H1 (cell line): ENCODE results near the gene USP8. TPM values are rescaled to one million over a fixed set of nuclear protein-coding genes. Genes with fewer than 3 reads are reported as not detected.
A peak's percentile ranks its signal among the peaks of the same experiment; 100 is the strongest.

Source experiments
- CTCF ChIA-PET: fragments of 300-600 bp; sonication (Branson Sonifier 250); formaldehyde crosslinking; loops from one replicate; lab custom pipeline; 2021; ENCODE audit not compliant: partially characterized antibody; lab: Charles Lee
- POLR2A ChIA-PET: fragments of 300-600 bp; sonication (Branson Sonifier 250); formaldehyde crosslinking; loops from one replicate; lab custom pipeline; 2021; ENCODE audit warnings: inconsistent platforms; ENCODE audit not compliant: partially characterized antibody; lab: Charles Lee
- DNase-seq, 2 experiments: peaks; one replicate each; pipeline versions ENCODE4 v3.0.0 to v3.0.0-alpha.2; 2010 to 2022; ENCODE audit warnings: low spot score in 2 of 2, low read depth in 1 of 2, mixed read lengths in 1 of 2
- FAIRE-seq: peaks from 2 replicates; lab custom pipeline; 2011; peaks lifted over from hg19 to GRCh38; lab: Jason Lieb, UNC
- H2AFZ ChIP-seq: 2 replicates; pipeline ENCODE4 v1.8.1; 2012; ENCODE audit warnings: low read length, inconsistent platforms
- H2AK5ac ChIP-seq: 2 replicates; pipeline ENCODE4 v1.6.1; 2013; ENCODE audit warnings: low read depth, low read length
- H2BK120ac ChIP-seq: replicated peaks from 2 replicates; pipeline ENCODE3; 2013; ENCODE audit warnings: low read depth, low read length, inconsistent platforms
- H2BK12ac ChIP-seq: 2 replicates; pipeline ENCODE4 v1.6.1; 2013; ENCODE audit warnings: low read depth, low read length
- H2BK15ac ChIP-seq: 2 replicates; pipeline ENCODE4 v1.6.1; 2013; ENCODE audit warnings: low read length
- H2BK20ac ChIP-seq: 2 replicates; pipeline ENCODE4 v1.6.1; 2013; ENCODE audit warnings: low read length
- H2BK5ac ChIP-seq: 2 replicates; pipeline ENCODE4 v1.6.1; 2013; ENCODE audit warnings: low read depth, low read length
- H3K14ac ChIP-seq: 2 replicates; pipeline ENCODE4 v1.6.1; 2013; ENCODE audit warnings: inconsistent platforms; ENCODE audit not compliant: insufficient read length
- H3K18ac ChIP-seq: 2 replicates; pipeline ENCODE4 v1.6.1; 2013; ENCODE audit warnings: low read length; ENCODE audit errors: extremely low read depth
- H3K23ac ChIP-seq: 2 replicates; pipeline ENCODE4 v1.6.1; 2013; ENCODE audit warnings: inconsistent platforms; ENCODE audit not compliant: insufficient read length
- H3K23me2 ChIP-seq: 2 replicates; pipeline ENCODE4 v1.6.1; 2013; ENCODE audit warnings: low read depth, low read length
- H3K27ac ChIP-seq: 2 replicates; pipeline ENCODE4 v1.6.1; 2011; ENCODE audit warnings: low read depth, low read length, inconsistent platforms
- H3K27me3 ChIP-seq, 4 experiments: replicated peaks in 1 of 4; 1 replicate in 1 of 4; 2 replicates in 3 of 4; pipeline versions ENCODE4 v1.6.1 to v1.8.1; 2011 to 2013; ENCODE audit warnings: low read length in 3 of 4, mild to moderate bottlenecking in 3 of 4, inconsistent platforms in 2 of 4, mixed read lengths in 2 of 4, moderate library complexity in 1 of 4; ENCODE audit not compliant: control insufficient read depth in 3 of 4, insufficient read depth in 3 of 4; ENCODE audit errors: extremely low read depth in 1 of 4
- H3K36me3 ChIP-seq, 4 experiments: 2 replicates each; pipeline versions ENCODE4 v1.6.1 to v1.8.1; 2011 to 2013; ENCODE audit warnings: mild to moderate bottlenecking in 4 of 4, low read length in 3 of 4, moderate library complexity in 2 of 4, control low read depth in 1 of 4, inconsistent platforms in 1 of 4; ENCODE audit not compliant: insufficient read depth in 4 of 4, control insufficient read depth in 2 of 4
- H3K4ac ChIP-seq: replicated peaks from 2 replicates; pipeline ENCODE3; 2013; ENCODE audit warnings: low read length, low read depth, mixed read lengths, inconsistent platforms; ENCODE audit not compliant: insufficient read length
- H3K4me1 ChIP-seq, 4 experiments: replicated peaks in 1 of 4; 1 replicate in 1 of 4; 2 replicates in 3 of 4; pipeline versions ENCODE4 v1.6.1 to v1.8.1; 2011 to 2013; ENCODE audit warnings: low read length in 3 of 4, inconsistent platforms in 2 of 4, mixed read lengths in 1 of 4; ENCODE audit not compliant: insufficient read depth in 4 of 4, control insufficient read depth in 3 of 4
- H3K4me2 ChIP-seq, 2 experiments: 2 replicates each; pipeline versions ENCODE4 v1.6.1 to v1.8.1; 2011 to 2013; ENCODE audit warnings: low read depth in 2 of 2, low read length in 2 of 2, control low read depth in 1 of 2, inconsistent platforms in 1 of 2, mild to moderate bottlenecking in 1 of 2; ENCODE audit not compliant: insufficient read depth in 1 of 2
- H3K4me3 ChIP-seq, 4 experiments: fragments of 200-600, 300-600 bp in 1 of 4; sonication (generic), shearing (Covaris generic), sonication (Bioruptor Twin) in 1 of 4; 2 replicates each; pipeline versions ENCODE4 v1.5.1 to v1.8.1; 2011 to 2016; ENCODE audit warnings: low read length in 4 of 4, low read depth in 3 of 4, control low read depth in 2 of 4, inconsistent platforms in 2 of 4, mild to moderate bottlenecking in 2 of 4, mixed read lengths in 1 of 4, moderate library complexity in 1 of 4; ENCODE audit not compliant: insufficient read depth in 2 of 4; ENCODE audit errors: extremely low read depth in 1 of 4
- H3K56ac ChIP-seq: replicated peaks from 2 replicates; pipeline ENCODE3; 2013; ENCODE audit warnings: low read depth, mild to moderate bottlenecking, mixed read lengths, low read length, inconsistent platforms; ENCODE audit not compliant: insufficient read length
- H3K79me1 ChIP-seq: 2 replicates; pipeline ENCODE4 v1.6.1; 2013; ENCODE audit warnings: low read depth, low read length, control low read depth
- H3K79me2 ChIP-seq, 2 experiments: 2 replicates each; pipeline versions ENCODE4 v1.6.1 to v1.8.1; 2012 to 2013; ENCODE audit warnings: low read length in 2 of 2, mild to moderate bottlenecking in 2 of 2, inconsistent platforms in 1 of 2; ENCODE audit not compliant: insufficient read depth in 2 of 2, control insufficient read depth in 1 of 2
- H3K9ac ChIP-seq, 4 experiments: replicated peaks in 1 of 4; 1 replicate in 1 of 4; 2 replicates in 3 of 4; pipeline versions ENCODE4 v1.6.1 to v1.8.1; 2011 to 2013; ENCODE audit warnings: low read depth in 3 of 4, low read length in 3 of 4, control low read depth in 2 of 4, mild to moderate bottlenecking in 2 of 4, moderate library complexity in 2 of 4, inconsistent platforms in 1 of 4; ENCODE audit errors: extremely low read depth in 1 of 4
- H3K9me3 ChIP-seq, 2 experiments: 2 replicates each; pipeline versions ENCODE4 v1.6.1 to v1.8.1; 2012 to 2013; ENCODE audit warnings: mild to moderate bottlenecking in 2 of 2, moderate library complexity in 2 of 2, control low read depth in 1 of 2, inconsistent platforms in 1 of 2, low read depth in 1 of 2, low read length in 1 of 2, mixed read lengths in 1 of 2; ENCODE audit not compliant: insufficient read depth in 2 of 2
- H4K20me1 ChIP-seq, 2 experiments: replicated peaks in 1 of 2; 2 replicates each; pipeline versions ENCODE3 to v1.8.1; 2011 to 2013; ENCODE audit warnings: inconsistent platforms in 2 of 2, low read length in 2 of 2, mild to moderate bottlenecking in 1 of 2; ENCODE audit not compliant: insufficient read depth in 2 of 2, control insufficient read depth in 1 of 2
- H4K5ac ChIP-seq: 2 replicates; pipeline ENCODE4 v1.6.1; 2013; ENCODE audit warnings: low read length, low read depth, mixed read lengths, inconsistent platforms; ENCODE audit not compliant: insufficient read length
- H4K8ac ChIP-seq: 2 replicates; pipeline ENCODE4 v1.8.0; 2013; ENCODE audit warnings: mild to moderate bottlenecking, moderate library complexity, low read length, inconsistent platforms; ENCODE audit not compliant: insufficient read depth; ENCODE audit errors: extremely low read depth
- H4K91ac ChIP-seq: replicated peaks from 2 replicates; pipeline ENCODE3; 2013; ENCODE audit warnings: low read length, mixed read lengths, inconsistent platforms; ENCODE audit not compliant: insufficient read length
- BRCA1 ChIP-seq: IDR thresholded peaks from 2 replicates; pipeline ENCODE4 v1.6.1; 2012; ENCODE audit warnings: low read depth, low read length, improper control_type of control experiment
- CBX5 ChIP-seq: fragments of 300-800, 300-1000 bp; sonication (generic); IDR thresholded peaks from 2 replicates; pipeline ENCODE4 v1.7.1; 2016; ENCODE audit warnings: antibody characterized with exemption, low read length, low read depth
- CEBPB ChIP-seq: IDR thresholded peaks from 2 replicates; pipeline ENCODE4 v1.6.1; 2012; ENCODE audit warnings: low read depth, low read length
- PHF8 ChIP-seq: fragments of 200-600 bp; sonication (generic); conservative IDR thresholded peaks from 2 replicates; pipeline ENCODE4 v1.7.1; 2012; ENCODE audit warnings: low read depth, mild to moderate bottlenecking, inconsistent platforms, low read length, moderate library complexity
- RNF2 ChIP-seq: fragments of 200-900, 300-1000 bp; sonication (generic); IDR thresholded peaks from 2 replicates; pipeline ENCODE4 v1.7.1; 2016; ENCODE audit warnings: borderline replicate concordance, low read depth, mild to moderate bottlenecking, antibody characterized with exemption, low read length; ENCODE audit not compliant: poor library complexity, severe bottlenecking; ENCODE audit errors: missing control alignments
- SIN3A ChIP-seq, 2 experiments: IDR thresholded peaks in 1 of 2; conservative IDR thresholded peaks in 1 of 2; 2 replicates each; pipeline ENCODE4 v1.6.1; 2011 to 2012; ENCODE audit warnings: low read length in 2 of 2, improper control_type of control experiment in 1 of 2, low read depth in 1 of 2, mild to moderate bottlenecking in 1 of 2
- YY1 ChIP-seq: IDR thresholded peaks from 2 replicates; pipeline ENCODE4 v1.6.1; 2011; ENCODE audit warnings: low read depth, mild to moderate bottlenecking, low read length
- WGBS, 2 experiments: shearing (Covaris generic) in 1 of 2; methylation state at CpG; one replicate each; pipeline versions ENCODE4 v1.1.6 to v1.1.7; 2013 to 2015; ENCODE audit warnings: low lambda C conversion rate in 2 of 2, mixed read lengths in 2 of 2, inconsistent platforms in 1 of 2, low coverage in 1 of 2, missing lambda C conversion rate in 1 of 2; ENCODE audit not compliant: insufficient replicate concordance in 2 of 2, insufficient coverage in 1 of 2, insufficient read length in 1 of 2; ENCODE audit errors: extremely low coverage in 1 of 2, missing lambda C conversion rate in 1 of 2; 5-methylcytosine and 5-hydroxymethylcytosine counted together
- long read RNA-seq, 2 experiments: library from RNA in 1 of 2; library from capped mRNA in 1 of 2; stranded (forward); transcript quantifications; one replicate each; pipeline ENCODE4 v2.0.0, GENCODE V29; 2021; ENCODE audit warnings: inconsistent platforms in 1 of 2
- polyA minus RNA-seq, 3 experiments: library from RNA; depleted of rRNA, polyadenylated mRNA; stranded (reverse); fragments of >200 nt; gene quantifications; 1 replicate in 2 of 3; 2 replicates in 1 of 3; pipeline ENCODE4 v1.2.3, GENCODE V29; 2011
- polyA plus RNA-seq, 7 experiments: library from polyadenylated mRNA; depleted of rRNA in 3 of 7; stranded (reverse) in 5 of 7; unstranded in 2 of 7; fragments of >200 nt in 5 of 7; fragments of 200-250 nt in 2 of 7; gene quantifications; 1 replicate in 5 of 7; 2 replicates in 1 of 7; 4 replicates in 1 of 7; pipeline versions ENCODE4 v1.2.1 to v1.2.3, GENCODE V29; 2011 to 2013; ENCODE audit warnings: missing spikeins in 2 of 7, mixed read lengths in 2 of 7
- total RNA-seq: library from RNA; stranded (reverse); fragmentation: NEBNext Ultra II Directional; extraction: Animal tissue kit (Norgen Biotek cat#: 25700); gene quantifications from 2 replicates; pipeline ENCODE4 v1.2.1, GENCODE V29; 2021

The USP8 gene
- total RNA-seq: 57.5 and 66.2 TPM in 2 replicates
- polyA plus RNA-seq (2011; rRNA removed): 11.5 and 19.9 TPM in 2 replicates
- 22.3 TPM for polyA plus RNA-seq (2011; cell fraction: cytosol; rRNA removed)
- polyA plus RNA-seq (2011; cell fraction: nucleus; rRNA removed): 21.1 TPM
- polyA plus RNA-seq (2012, experiment 1 of 2): 26.4 to 41.1 TPM (median 29.1 TPM) in 4 replicates
- polyA plus RNA-seq (2012, experiment 2 of 2): 2.8 TPM
- 45.0 TPM for polyA plus RNA-seq (2013, experiment 1 of 2)
- 43.0 TPM for polyA plus RNA-seq (2013, experiment 2 of 2)
- polyA minus RNA-seq (2011; rRNA and poly(A)+ RNA removed): 44.7 and 60.2 TPM in 2 replicates
- polyA minus RNA-seq (2011; cell fraction: cytosol; rRNA and poly(A)+ RNA removed): 28.5 TPM
- 125 TPM for polyA minus RNA-seq (2011; cell fraction: nucleus; rRNA and poly(A)+ RNA removed)
- long read RNA-seq, experiment 1, partial matches to known transcripts: 34 of 52 reads
- long read RNA-seq, experiment 1, other reads (novel, unspliced or antisense): 15 of 52 reads
- long read RNA-seq, experiment 2, transcript USP8-208 (12 exons, 1,917 nt): major isoform, 5 of 70 reads
- long read RNA-seq, experiment 2, partial matches to known transcripts: 49 of 70 reads
- long read RNA-seq, experiment 2, other reads (novel, unspliced or antisense): 16 of 70 reads

DNA sequence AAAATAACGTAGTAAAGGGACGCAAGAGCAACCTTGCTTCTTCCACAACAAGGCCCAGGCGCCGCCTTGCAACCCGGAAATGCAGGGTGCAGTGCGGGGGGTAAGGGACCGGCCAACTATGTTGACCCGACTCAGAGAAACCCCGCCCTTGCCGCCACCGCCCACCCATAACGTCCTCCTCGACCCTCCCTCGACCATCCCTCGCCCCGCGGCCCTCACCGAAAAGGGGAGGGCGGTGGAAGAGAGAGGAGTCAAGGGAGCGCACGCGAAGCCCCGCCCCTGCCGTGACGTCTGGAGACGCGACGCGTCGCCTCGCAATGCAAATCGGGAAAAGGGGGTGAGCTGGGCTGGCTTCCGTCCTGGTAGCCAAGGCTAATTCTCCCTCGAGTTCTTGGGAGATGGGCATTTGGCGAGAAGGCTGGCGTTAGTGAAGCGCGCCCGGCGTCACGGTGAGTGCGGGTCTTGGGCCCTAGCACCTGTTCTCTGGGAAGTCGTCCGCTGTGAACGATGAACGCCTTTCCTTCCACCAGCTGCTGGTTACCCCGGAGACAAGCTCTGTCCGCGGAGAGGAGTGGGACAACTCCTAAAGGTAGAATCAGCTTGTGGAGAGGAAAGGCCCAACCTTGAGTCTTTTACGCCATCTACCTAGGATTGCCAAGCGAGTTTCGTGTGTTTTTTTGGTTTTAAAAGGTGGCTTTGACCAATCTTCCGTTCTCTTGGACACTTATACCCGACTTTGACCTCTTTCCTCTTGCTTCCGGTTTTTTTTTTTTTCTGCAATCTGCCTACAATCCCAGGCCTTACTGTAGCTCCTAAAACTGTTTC is at the start of gene USP8:
Gene USP8 (plus strand): TSS at position 340 of the 825 bp plus-strand sequence. CDS start 14,669 bp downstream, outside the sequence.
- H3K4ac ChIP-seq: no peak within 1 kb of the TSS
- no peaks in the 10 kb centered on the region for H3K27me3 ChIP-seq
- peaks cover 2% of the 10 kb centered on the region; the same call in 1 of the 2 replicates for H3K79me1 ChIP-seq
- peak within 1 kb of the TSS; percentile 85 for H3K27ac ChIP-seq
- H2BK20ac ChIP-seq: no peak within 1 kb of the TSS
- peak within 1 kb of the TSS; percentile 95 for H2AFZ ChIP-seq
- H4K20me1 ChIP-seq: peaks cover 0 to 1% of the 10 kb centered on the region in 2 experiments
- peak within 1 kb of the TSS; percentile 86 for H2BK5ac ChIP-seq
- FAIRE-seq (no peak), DNase-seq (peak; percentile 97 to 98)
- no peak within 1 kb of the TSS for H3K14ac ChIP-seq
- H2BK12ac ChIP-seq: peak within 1 kb of the TSS; percentile 75; the same call in 1 of the 2 replicates
- no peak within 1 kb of the TSS for H3K56ac ChIP-seq
- no peak within 1 kb of the TSS for H2BK120ac ChIP-seq
- H4K8ac ChIP-seq: peak within 1 kb of the TSS; percentile 86; the same call in 1 of the 2 replicates
- H3K23me2 ChIP-seq: no peaks in the 10 kb centered on the region; the same call in 1 of the 2 replicates
- peak within 1 kb of the TSS; percentile 87; the same call in 1 of the 2 replicates for H3K18ac ChIP-seq
- ChIA-PET CTCF (no interaction called here), POLR2A (interaction anchor here (0.6 to 3.5 kb wide), 10 partner anchors 9 to 255 kb away, joined by 3 to 23 read pairs (median 4); partner anchors contain the start of gene GABPB1)
- peak within 1 kb of the TSS; percentile 91 to 94 (median 94) for H3K9ac ChIP-seq
- no peak within 1 kb of the TSS for H2AK5ac ChIP-seq
- H3K23ac ChIP-seq: no peak within 1 kb of the TSS
- 1% methylated on average over 55 of the region's 55 CpGs; no CpG with 5 or more reads in 1 of the 2 experiments for WGBS, 2 experiments
- H4K91ac ChIP-seq: peak within 1 kb of the TSS; percentile 5
- peaks cover 15 to 48% of the 10 kb centered on the region in 2 experiments for H3K79me2 ChIP-seq
- peak within 1 kb of the TSS; percentile 72 to 85 for H3K4me2 ChIP-seq
- H3K36me3 ChIP-seq: peaks cover 0 to 4% (median 0%) of the 10 kb centered on the region in 4 experiments; a peak in 2 of 8 replicates
- no peak within 1 kb of the TSS for H2BK15ac ChIP-seq
- peak within 1 kb of the TSS; percentile 87 to 97 (median 96) for H3K4me3 ChIP-seq
- peak within 1 kb of the TSS; percentile 71 for H4K5ac ChIP-seq
- H3K9me3 ChIP-seq: no peaks in the 10 kb centered on the region
- peaks cover 0 to 4% (median 1%) of the 10 kb centered on the region in 4 experiments; a peak in 3 of 7 replicates for H3K4me1 ChIP-seq
- TF ChIP-seq BRCA1: no peak
- TF ChIP-seq CEBPB: no peak
- no peak for TF ChIP-seq YY1
- TF ChIP-seq RNF2: no peak
- no peak for TF ChIP-seq CBX5
- TF ChIP-seq PHF8: peak; percentile 96
- peak; percentile 60 to 83; a peak in 2 of 4 replicates for TF ChIP-seq SIN3A (conservative IDR thresholded peaks at IDR 0.05 in 1 of 2, IDR thresholded peaks at IDR 0.05 in 1 of 2; ENCODE audit: low read depth in 1 of 2, low read length in 2 of 2)
